Measurements from ENCODE around the gene HSD11B2.

HSD11B2 gene

DNA sequence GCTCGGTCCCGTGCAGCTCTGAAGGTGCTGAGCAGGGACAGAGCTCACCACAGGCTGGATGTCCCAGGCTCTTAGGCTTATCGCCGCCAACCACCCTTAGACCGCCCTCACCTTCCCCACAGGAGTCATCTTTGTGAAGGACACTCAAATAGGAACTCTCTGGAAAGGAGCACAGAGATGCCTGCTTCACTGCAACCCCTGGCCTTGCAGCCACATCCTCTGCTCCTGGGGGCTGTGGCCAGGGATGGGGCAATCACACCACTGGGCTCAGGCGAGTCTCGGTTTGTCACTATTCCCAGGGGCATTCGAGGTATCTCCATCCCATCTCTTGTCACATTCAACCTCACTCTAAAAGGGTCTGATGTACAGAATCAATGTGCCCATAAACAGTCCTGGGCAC is 25.6 kb upstream of the HSD11B2 start:
- H3K36me3 ChIP-seq (replicated peaks) = no peaks in the 10 kb centered on the region
- no peak for DNase-seq
- H3K27ac ChIP-seq = no peak overlapping the region
- in situ Hi-C loops (cut with HindIII; ENCODE audit: low pct_ligation_motif_present, low sequenced_read_pairs) = no loop called here
- no peak overlapping the region for H3K4me3 ChIP-seq (ENCODE audit: low read depth, low read length)
- TF ChIP-seq, protein P1, sequence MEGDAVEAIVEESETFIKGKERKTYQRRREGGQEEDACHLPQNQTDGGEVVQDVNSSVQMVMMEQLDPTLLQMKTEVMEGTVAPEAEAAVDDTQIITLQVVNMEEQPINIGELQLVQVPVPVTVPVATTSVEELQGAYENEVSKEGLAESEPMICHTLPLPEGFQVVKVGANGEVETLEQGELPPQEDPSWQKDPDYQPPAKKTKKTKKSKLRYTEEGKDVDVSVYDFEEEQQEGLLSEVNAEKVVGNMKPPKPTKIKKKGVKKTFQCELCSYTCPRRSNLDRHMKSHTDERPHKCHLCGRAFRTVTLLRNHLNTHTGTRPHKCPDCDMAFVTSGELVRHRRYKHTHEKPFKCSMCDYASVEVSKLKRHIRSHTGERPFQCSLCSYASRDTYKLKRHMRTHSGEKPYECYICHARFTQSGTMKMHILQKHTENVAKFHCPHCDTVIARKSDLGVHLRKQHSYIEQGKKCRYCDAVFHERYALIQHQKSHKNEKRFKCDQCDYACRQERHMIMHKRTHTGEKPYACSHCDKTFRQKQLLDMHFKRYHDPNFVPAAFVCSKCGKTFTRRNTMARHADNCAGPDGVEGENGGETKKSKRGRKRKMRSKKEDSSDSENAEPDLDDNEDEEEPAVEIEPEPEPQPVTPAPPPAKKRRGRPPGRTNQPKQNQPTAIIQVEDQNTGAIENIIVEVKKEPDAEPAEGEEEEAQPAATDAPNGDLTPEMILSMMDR (IDR thresholded peaks at IDR 0.05; ENCODE audit: low read depth, low read length, missing control alignments) = no peak
- H3K27me3 ChIP-seq (replicated peaks) = no peaks in the 10 kb centered on the region

DNA sequence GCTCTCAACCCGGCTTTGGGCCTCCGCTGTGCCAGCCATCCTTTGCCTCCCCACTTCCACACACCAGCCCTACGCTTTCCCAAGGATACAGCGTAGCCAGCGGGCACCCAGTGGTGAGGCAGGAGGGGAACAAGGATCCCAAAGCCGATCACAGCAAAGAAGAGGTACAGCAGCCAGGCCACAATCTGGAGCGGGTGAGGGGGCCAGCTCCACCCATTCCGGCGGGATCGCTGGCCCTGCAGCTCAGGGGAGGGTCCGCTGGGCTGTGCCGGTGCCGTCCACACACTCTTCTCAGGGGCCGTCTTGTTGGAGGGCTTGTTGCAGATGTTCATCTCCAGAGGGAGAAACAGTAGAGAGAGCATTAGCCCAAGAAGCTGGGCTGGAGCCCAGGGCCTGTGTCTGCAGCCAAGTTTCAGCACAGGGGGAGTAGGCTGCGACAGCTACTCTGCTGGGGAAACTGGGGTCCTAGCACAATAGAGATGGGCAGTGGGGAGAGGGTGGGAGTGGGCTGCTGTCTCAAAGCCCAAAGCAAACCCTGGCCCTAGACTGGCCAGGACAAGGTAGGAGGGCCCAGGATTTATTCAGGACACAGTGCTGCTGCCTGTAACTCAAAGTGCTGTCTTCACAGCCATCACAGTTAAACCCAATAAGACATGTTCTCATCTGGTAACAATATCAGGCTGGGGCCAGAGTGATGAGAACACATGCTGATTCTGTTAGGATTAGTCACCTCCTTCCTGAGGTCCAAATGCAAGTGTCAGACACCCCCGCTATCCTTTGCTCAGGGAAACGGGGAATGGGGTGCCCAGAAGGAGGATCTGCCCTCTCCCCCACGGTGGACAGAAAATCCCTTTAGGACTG is 24.6 kb upstream of the HSD11B2 start:
- no peaks in the 10 kb centered on the region for H3K36me3 ChIP-seq (replicated peaks)
- TF ChIP-seq, protein P1 (IDR thresholded peaks at IDR 0.05; ENCODE audit: low read depth, low read length, missing control alignments) = no peak
- H3K4me3 ChIP-seq (ENCODE audit: low read depth, low read length) = no peak overlapping the region
- H3K27ac ChIP-seq = peak overlapping the region; percentile 52
- H3K27me3 ChIP-seq (replicated peaks) = no peaks in the 10 kb centered on the region
- in situ Hi-C loops (cut with HindIII; ENCODE audit: low pct_ligation_motif_present, low sequenced_read_pairs) = no loop called here
- peak; percentile 75 for DNase-seq

DNA sequence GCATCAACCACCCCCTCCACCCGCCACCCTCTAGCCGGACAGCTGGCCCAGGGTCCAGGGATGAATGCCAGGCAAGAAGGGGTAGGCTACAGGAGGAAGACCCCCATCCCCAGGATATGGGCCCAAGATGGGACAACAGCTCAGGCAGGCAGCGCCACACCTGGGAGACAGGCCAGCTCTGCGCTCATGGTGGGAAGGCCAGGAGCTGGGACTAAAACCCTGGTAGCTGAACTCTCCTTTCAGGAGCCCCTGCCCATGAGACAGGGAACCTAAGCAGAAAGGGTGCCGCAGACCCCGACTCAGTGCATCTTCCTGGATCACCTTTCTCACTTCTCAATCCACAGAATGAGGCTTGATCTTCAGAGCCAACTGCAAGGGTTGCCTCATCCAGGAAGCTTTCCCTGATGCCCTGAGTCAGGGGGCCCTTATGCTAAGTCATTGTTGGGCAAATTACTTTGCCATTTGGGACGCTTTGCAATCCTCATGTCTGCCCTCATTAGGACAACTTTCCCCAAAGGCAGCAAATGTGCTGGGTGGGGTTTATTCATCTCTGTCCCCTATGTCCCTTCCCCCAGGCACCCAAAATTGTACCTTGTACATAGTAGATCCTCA is 23.6 kb upstream of the HSD11B2 start:
- TF ChIP-seq, protein P1 (IDR thresholded peaks at IDR 0.05; ENCODE audit: low read depth, low read length, missing control alignments) = no peak
- H3K4me3 ChIP-seq (ENCODE audit: low read depth, low read length) = no peak overlapping the region
- H3K27ac ChIP-seq = peak overlapping the region; percentile 2
- in situ Hi-C loops (cut with HindIII; ENCODE audit: low pct_ligation_motif_present, low sequenced_read_pairs) = no loop called here
- no peaks in the 10 kb centered on the region for H3K36me3 ChIP-seq (replicated peaks)
- no peaks in the 10 kb centered on the region for H3K27me3 ChIP-seq (replicated peaks)
- DNase-seq = no peak

DNA sequence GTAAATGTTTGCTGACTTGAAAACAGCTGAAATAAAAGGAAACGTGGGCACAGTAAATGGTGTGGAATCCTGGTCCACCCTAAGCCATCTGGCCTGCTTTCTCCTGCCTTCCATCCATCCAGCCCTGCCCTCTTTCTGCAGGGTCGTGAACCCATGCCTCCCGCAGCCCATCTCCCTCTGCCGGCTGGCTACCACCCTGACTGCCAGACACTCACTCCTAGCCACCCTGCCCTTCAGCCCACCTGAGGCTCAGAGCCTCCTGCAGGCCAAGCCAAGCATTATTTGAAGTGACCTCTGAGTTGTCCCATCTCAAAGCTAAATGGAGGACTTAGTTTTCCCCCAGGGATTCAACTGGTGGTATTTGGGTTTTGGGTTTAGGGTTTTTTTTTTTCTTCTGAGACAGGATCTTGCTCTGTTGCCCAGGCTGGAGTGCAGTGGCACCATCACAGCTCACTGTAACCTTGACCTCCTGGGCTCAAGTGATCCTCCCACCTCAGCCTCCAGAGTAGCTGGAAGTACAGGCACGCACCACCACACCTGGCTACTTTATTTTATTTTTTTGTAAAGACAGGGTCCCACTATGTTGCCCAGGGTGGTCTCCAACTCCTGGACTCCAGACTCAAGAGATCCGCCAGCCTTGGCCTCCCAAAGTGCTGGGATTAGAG is 23.0 kb upstream of the HSD11B2 start:
- no peak for DNase-seq
- Histone ChIP-seq H3K27me3 (replicated peaks) (no peaks in the 10 kb centered on the region), H3K36me3 (replicated peaks) (no peaks in the 10 kb centered on the region), H3K4me3 (ENCODE audit: low read depth, low read length) (no peak overlapping the region), H3K27ac (no peak overlapping the region)
- in situ Hi-C loops (cut with HindIII; ENCODE audit: low pct_ligation_motif_present, low sequenced_read_pairs) = no loop called here
- TF ChIP-seq, protein P1 (IDR thresholded peaks at IDR 0.05; ENCODE audit: low read depth, low read length, missing control alignments) = peak; percentile 37

DNA sequence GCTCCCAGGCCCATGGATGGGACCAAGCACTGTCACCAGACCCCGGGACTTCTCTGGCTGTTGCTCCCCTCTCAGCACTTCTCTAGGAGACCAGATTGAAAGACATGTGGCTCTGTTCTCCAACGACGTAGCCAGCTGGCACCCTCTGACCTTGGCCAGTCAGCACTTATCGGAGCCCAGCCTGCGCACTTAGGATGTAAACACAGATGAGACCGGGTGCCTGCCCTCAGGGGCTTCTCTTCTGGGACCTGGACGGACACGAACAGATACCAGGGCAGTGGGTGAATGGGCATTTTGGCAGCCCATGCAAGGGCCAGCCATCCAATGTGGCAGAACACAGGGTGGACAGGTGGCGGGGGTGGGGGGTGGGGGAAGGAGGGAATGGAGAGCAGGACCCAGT is 21.3 kb upstream of the HSD11B2 start:
- in situ Hi-C loops (cut with HindIII; ENCODE audit: low pct_ligation_motif_present, low sequenced_read_pairs) = no loop called here

More for the DNA sequence above, 21.3 kb upstream of the HSD11B2 start:
- no peak overlapping the region for H3K27ac ChIP-seq
- TF ChIP-seq, protein P1 (IDR thresholded peaks at IDR 0.05; ENCODE audit: low read depth, low read length, missing control alignments) = no peak
- H3K4me3 ChIP-seq (ENCODE audit: low read depth, low read length) = no peak overlapping the region
- DNase-seq = no peak
- no peaks in the 10 kb centered on the region for H3K36me3 ChIP-seq (replicated peaks)
- no peaks in the 10 kb centered on the region for H3K27me3 ChIP-seq (replicated peaks)

Measured in brain microvascular endothelial cell (primary cell).